Smooth muscle cell of the brain vasculature (primary cell): ENCODE data around the gene ADCY7.
"Not testable (repeated sequence)": the region's sequence is repeated elsewhere in the genome, so short reads cannot be mapped to it uniquely, and the experiment has no call there.

Experiments
- DNase-seq: peaks from one replicate; pipeline ENCODE4 v3.0.0-alpha.2; 2012; ENCODE audit warnings: low read depth, low spot score

Gene ADCY7

DNA sequence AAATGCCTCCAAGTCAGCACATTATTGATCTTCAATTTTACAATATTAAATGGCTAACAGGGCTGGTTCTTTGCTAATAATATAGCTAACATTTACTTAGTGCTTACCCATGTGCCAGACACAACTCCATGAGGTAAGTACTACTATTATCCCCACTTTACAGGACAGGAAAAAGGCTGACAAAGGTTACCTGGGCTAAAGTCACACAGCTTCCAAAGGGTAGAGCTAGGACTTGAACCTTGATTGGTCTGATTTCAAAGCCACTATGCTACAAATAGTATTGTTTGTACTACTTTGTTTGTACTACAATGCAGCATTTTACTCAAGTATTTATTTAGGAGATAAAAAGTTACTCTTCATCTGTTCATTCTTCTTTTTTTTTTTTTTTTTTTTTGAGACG, 70.5 kb downstream of the ADCY7 start:
- no peak for DNase-seq

DNA sequence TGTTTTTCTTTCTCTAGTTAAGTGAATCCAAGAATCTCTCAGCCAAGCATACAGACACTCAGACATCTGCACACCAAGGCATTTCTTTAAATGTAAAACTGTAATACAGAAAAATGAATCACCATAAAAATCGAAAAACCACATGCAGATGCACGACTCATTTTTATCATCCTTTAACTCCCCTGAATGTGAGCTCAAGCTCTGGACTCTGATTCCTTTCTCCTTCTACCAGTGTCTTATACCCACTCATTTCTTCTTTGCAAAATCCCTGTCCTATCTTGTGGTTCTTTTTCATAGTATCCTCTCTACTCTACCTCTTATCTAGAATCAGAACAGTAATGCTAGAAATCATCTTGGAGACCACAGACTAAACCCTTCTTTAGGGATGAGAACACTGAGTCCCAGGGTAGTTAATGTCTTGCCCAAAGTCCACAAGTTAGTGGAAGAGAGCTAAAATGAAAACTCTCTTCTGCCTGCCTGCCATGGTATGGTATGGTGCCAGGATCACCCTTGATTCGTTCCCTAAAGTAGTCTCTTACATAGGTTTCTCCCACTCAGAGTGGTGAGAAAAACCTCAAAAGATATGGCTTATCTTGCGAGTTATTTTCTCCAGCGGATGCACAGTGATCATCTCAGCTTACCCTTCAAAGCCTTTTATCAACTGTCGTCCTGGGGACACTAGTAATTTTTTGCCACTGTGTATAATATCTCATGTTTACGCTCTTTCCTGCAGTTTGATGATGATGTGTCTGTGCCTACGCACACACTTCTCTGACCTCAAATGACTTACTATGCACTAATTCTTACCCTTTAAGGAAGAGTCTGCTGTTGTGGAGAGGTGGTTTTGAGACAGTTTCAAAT, 72.2 kb downstream of the ADCY7 start:
- no peak for DNase-seq

DNA sequence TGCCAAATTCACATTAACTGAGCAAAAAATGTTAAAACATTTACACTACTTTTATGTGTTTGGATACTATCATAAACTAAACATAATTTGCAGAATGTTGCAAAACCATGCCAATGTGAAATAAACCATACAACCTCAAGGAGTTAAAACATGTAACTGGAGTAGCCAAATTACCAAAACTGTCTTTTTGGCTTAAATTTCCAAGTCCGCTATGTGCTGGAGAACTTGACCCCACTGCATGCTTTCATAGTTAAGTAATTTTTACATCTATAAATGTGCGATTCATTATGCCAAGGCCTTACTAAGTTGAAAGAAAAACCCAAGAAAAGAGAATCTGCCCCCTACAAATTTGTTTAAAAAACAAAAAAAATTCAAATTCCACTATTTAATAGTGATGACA, 74.2 kb downstream of the ADCY7 start:
- DNase-seq: no peak

DNA sequence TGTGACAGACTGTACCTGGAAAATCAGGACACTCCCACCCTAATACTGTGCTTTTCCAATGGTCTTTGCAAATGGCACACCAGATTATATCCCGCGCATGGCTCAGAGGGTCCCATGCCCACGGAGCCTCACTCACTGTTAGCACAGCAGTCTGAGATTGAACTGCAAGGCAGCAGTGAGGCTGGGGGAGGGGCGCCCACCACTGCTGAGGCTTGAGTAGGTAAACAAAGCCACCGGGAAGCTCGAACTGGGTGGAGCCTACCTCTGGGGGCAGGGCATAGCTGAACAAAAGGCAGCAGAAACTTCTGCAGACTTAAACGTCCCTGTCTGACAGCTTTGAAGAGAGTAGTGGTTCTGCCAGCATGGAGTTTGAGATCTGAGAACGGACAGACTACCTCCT, 77.2 kb downstream of the ADCY7 start:
- not testable (repeated sequence) for DNase-seq

DNA sequence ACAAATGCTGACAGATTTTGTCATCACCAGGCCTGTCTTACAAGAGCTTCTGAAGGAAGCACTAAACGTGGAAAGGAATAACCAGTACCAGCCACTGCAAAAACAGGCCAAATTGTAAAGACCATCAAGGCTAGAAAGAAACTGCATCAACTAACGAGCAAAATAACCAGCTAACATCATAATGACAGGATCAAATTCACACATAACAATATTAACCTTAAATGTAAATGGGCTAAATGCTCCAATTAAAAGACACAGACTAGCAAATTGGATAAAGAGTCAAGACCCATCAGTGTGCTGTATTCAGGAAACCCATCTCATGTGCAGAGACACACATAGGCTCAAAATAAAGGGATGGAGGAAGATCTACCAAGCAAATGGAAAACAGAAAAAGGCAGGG, 78.9 kb downstream of the ADCY7 start:
- not testable (repeated sequence) for DNase-seq

DNA sequence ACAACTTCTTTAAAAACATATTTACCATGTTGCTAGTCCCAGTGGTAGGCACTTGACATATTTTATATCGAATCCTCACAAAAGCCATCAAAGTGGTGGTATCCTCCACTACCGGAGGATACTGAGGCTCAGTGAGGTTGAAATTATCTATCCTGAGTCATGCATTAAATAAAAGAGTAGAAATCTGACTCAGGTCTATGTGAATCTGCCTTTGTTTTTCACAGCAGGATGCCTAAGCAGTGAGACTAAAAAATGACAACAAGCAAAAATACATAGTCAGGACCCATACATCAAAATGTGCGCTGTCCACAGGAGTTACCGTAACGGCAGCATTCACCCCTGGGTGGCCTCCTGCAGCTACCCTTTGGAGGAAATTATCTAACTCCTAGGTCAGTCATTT, 84.8 kb downstream of the ADCY7 start:
- DNase-seq: no peak

DNA sequence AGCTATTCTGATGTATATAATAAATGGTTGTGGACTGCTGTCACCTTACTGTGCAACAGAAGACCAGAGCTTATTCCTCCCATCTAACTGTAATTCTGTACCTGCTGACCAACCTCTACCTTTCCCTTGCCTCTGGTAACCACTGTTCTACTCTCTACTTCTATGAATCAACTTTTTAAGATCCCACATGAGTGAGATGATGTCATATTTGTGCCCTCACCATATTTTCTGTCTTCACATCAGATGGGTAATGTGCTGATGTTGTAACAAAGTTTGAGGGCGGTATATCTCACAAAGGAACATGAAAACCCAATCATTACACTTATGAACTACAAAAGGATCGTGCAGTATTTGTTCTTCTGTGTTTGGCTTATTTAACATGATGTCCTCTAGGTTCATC, 85.6 kb downstream of the ADCY7 start:
- no peak for DNase-seq

DNA sequence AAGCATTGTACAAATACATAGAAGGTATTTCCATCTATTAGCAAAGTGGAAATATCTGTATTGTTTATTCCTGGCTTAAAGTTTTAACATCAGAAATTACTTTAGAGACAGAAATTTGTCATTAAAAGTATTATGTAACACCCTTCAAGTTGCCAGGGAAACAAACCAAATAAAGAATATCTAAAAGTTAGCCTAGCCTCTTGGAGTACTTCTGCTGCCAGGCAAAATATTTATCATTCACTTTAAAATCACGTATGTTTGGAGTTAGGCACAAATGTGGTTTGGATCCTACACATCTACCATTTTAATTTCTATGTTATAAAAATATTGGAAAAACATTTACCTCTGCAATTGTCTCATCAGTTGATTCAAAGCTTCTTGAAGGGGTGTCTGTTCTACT, 87.7 kb downstream of the ADCY7 start:
- no peak for DNase-seq

DNA sequence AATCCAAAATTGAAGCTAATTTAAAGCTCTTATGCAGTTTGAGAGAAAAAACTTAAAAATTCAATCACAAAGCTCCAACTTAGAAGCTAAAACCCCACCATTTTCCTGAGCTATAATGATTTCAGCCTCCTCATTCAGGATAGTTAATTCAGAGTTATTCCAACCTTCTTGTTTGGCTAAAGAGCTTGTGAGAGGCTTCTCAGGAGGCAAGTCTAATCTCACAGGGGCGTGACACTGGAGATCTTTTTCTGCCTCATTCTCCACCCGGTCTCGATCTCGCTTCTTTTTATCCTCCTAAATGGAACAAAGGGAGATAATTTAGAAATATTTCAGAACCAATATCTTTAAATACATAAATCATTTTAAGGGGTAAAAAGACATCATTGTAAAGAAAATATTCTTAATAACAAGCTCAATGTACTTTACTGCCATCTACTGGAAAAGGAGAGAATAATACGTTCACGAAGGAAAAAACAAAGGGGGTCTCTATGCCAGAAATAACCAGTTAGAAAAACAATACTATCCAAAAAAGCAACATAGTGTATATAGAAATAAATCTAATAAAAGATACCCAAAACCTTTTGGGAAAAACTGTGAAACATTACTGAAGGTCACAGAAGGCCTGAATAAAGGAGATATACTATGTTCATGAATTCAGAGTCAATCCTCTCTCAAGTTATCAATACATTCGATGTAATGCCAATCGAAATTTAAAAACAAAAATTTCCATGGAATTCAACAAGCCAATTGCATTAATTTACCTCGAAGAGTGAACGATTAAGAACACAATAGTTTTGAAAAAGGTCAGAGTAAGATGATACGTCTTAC, 88.5 kb downstream of the ADCY7 start:
- DNase-seq: no peak

DNA sequence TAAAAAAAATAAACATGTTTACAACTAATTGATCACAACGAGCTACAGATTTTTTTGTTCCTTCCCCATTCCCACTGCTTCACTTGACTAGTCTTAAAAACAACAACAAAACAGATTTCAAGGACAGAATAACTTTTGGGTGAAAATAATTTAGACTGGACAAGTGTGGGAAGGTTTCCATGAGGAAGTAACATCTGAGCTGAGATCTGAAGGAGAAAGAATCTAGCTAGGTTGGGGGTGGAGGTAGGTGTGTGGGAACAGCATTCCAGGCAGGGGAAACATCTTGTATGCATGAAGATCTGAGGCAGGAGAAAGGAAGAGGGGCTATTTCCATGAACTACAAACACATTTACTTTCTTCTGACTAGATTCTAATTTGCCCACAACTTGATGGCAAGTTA, 93.3 kb downstream of the ADCY7 start:
- no peak for DNase-seq

DNA sequence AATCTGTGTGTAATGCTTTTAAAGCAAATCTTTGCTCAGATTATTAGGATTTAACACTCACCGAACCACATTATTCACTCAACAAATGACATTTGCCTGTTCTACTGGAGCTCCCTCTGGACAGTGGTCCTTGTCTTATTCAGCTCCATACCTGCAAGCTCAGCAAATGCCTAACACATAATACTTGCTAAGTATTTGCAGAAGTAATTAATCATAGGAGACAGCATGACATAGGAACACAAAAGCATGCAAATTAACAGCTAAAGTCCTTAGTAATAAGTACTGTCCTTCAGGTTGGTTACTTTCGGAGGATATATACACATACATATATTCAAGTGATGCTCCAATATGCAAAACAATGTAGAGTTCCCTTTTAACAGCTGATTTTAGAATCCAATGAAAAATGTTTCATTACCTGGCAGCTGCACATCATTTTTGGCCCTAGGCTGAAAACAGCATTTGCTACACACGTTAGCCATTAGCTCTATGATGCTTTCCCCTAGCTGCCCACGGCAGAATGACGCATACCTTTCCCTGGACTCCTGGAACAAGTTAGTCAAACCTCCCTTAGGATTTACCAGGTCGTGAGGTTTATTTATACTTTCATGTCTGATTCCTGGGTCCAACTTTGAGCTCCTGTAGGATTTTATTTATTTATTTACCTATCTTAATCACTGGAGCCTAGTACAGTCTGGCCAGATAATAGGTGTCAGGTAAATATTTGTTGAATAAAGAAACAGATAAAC, 93.9 kb downstream of the ADCY7 start:
- DNase-seq: no peak

DNA sequence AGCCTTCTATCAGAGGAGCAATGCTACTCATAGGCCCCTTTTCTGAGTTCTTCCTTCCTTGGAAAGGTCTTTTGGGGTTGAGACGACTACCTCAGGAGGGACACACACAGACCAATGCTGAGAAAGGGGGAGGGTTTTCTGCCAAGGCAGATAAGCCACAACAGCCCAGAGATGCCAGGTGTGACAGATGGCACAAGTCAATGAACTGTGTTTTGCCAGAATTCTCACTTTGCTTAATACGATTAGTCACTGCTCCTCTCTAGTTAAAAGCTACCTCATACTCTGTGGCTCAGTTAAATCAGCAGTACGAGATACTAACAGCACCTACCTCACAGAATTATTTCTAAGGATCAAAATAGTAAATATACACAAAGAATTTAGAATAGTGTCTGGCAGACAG, 94.4 kb downstream of the ADCY7 start:
- no peak for DNase-seq

DNA sequence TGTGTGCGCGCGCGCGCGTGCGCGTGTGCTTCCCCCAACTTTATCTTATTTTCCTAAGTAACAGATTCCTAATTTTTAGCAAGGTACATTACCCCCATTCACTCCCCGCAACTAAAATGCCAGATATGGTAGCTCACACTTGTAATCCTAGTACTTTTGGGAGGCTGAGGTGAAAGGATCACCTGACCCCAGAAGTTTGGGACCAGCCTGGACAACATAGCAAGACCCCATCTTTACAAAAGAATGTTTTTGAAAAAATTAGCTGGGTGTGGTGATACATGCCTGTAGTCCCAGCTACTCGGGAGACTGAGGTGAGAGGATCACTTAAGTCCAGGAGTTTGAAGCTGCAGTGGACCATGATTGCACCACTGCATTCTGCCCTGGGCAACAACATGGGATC, 97.3 kb downstream of the ADCY7 start:
- no peak for DNase-seq

DNA sequence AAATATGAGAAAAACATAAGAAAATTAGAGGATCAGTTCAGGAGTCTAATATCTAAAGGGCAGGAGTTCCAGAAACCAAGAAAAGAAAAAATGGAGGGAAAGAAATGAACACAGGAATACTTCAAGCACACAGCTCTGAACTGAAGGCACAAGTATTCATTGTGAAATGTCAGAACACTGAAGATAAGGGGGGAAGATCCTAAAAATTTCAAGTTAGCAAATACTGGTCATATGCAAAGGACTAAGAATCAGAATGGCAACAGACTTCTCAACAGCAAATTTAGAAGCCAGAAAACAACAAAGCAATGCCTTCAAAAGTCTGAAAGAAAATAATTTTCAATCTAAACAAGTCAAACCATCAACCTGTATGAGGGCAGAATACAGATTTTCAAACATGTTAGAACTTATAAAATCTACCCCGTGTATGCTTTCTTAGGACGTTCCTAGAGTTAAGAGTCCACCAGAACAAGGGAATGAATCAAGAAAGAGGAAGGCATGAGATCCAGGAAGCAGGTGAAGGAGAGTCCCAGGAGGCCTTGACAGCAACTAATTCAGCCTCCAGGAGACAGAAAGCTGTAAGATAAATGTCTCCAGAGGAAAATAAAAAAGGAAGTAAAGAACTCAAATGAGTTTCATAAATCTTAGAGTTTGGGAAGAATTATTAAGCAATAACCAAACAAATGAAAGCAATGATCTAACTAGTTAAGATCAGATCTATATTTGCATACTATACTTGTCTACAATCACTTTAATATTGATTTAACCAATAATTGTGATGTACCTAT, 99.6 kb downstream of the ADCY7 start:
- DNase-seq: no peak
